ENCODE results near the gene PPP1R9A. TPM values are rescaled to one million over a fixed set of nuclear protein-coding genes. Genes with fewer than 3 reads are reported as not detected.

The PPP1R9A gene
- total RNA-seq, 4 donors from 2014 or later: 5.9 to 38.2 (median 13.7) TPM

- no peaks in the 10 kb centered on the region for H3K27me3 ChIP-seq
- no peak overlapping the region for H3K4me3 ChIP-seq
- no peak overlapping the region for H3K27ac ChIP-seq
- intact Hi-C loops (cut with DNase I; ENCODE audit: low total_unique reads) (no loop called here), in situ Hi-C loops (cut with MboI; ENCODE audit: low sequenced_read_pairs in 4 of 4) (no loop called here)
- no peaks in the 10 kb centered on the region for H3K4me1 ChIP-seq
- H3K36me3 ChIP-seq: no peaks in the 10 kb centered on the region
- H3K9me3 ChIP-seq: no peaks in the 10 kb centered on the region
- ATAC-seq (no peak), DNase-seq (no peak)
- TF ChIP-seq, protein P1, sequence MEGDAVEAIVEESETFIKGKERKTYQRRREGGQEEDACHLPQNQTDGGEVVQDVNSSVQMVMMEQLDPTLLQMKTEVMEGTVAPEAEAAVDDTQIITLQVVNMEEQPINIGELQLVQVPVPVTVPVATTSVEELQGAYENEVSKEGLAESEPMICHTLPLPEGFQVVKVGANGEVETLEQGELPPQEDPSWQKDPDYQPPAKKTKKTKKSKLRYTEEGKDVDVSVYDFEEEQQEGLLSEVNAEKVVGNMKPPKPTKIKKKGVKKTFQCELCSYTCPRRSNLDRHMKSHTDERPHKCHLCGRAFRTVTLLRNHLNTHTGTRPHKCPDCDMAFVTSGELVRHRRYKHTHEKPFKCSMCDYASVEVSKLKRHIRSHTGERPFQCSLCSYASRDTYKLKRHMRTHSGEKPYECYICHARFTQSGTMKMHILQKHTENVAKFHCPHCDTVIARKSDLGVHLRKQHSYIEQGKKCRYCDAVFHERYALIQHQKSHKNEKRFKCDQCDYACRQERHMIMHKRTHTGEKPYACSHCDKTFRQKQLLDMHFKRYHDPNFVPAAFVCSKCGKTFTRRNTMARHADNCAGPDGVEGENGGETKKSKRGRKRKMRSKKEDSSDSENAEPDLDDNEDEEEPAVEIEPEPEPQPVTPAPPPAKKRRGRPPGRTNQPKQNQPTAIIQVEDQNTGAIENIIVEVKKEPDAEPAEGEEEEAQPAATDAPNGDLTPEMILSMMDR (IDR thresholded peaks at IDR 0.05 in 4 of 5, conservative IDR thresholded peaks at IDR 0.05 in 1 of 5): no peak
- no peak for TF ChIP-seq POLR2A (IDR thresholded peaks at IDR 0.05)
These were observed 343.2 kb downstream of the PPP1R9A start for GRCh38 chr7:95250571-95250970.

- Histone ChIP-seq H3K4me3 (no peak overlapping the region), H3K27me3 (no peaks in the 10 kb centered on the region), H3K36me3 (no peaks in the 10 kb centered on the region), H3K4me1 (no peaks in the 10 kb centered on the region), H3K9me3 (no peaks in the 10 kb centered on the region), H3K27ac (no peak overlapping the region)
- TF ChIP-seq POLR2A (IDR thresholded peaks at IDR 0.05): no peak
- TF ChIP-seq, protein P1 (IDR thresholded peaks at IDR 0.05 in 4 of 5, conservative IDR thresholded peaks at IDR 0.05 in 1 of 5): no peak
- DNase-seq (no peak), ATAC-seq (no peak)
- intact Hi-C loops (cut with DNase I; ENCODE audit: low total_unique reads): no loop called here
- in situ Hi-C loops (cut with MboI; ENCODE audit: low sequenced_read_pairs in 4 of 4): no loop called here
These were observed 344.6 kb downstream of the PPP1R9A start for GRCh38 chr7:95251966-95252365.

DNA sequence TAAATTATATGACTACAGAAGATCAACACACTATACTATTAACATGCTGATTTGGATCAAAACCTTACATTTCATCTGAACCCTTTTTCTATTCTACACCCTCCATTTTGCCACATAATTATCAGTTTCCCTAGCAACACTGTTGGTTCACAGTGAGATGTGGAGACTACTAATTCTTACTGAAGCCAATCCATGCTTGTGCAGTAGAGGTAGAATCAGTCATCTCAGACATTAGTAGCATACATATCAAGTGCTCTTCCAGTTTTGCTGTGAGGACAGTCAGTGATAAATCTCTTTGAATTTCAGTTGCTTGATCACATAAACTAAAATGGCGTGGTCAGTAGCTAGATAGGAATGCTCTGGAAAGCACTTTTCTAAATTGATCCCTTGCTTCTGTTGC, 346.6 kb downstream of the PPP1R9A start:
- Histone ChIP-seq H3K27ac (no peak overlapping the region), H3K4me3 (no peak overlapping the region), H3K4me1 (no peaks in the 10 kb centered on the region), H3K27me3 (no peaks in the 10 kb centered on the region), H3K9me3 (no peaks in the 10 kb centered on the region), H3K36me3 (no peaks in the 10 kb centered on the region)
- no peak for TF ChIP-seq POLR2A (IDR thresholded peaks at IDR 0.05)
- TF ChIP-seq, protein P1 (IDR thresholded peaks at IDR 0.05 in 4 of 5, conservative IDR thresholded peaks at IDR 0.05 in 1 of 5): no peak
- in situ Hi-C loops (cut with MboI; ENCODE audit: low sequenced_read_pairs in 4 of 4) (no loop called here), intact Hi-C loops (cut with DNase I; ENCODE audit: low total_unique reads) (no loop called here)
- ATAC-seq (no peak), DNase-seq (no peak)

DNA sequence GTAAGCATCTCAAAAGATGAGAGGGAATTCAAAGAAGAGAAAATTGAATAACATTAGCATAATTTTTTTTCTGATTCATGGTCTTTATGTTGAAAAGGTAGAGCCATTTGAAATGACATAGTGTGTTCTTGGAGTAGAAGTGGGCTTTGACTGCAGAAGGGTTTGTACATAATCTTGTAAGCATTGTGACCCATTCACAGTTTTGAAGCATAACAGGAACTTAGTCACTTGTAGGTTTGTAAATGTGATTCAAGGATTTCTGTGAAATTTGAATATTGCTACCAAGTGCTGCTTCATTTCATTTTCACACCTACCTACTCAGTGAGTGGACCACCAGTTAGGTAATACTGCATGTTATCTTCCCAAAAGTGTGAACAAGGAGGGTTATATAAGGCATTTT, 348.3 kb downstream of the PPP1R9A start:
- DNase-seq: no peak
- H3K36me3 ChIP-seq: no peaks in the 10 kb centered on the region
- no peaks in the 10 kb centered on the region for H3K27me3 ChIP-seq
- in situ Hi-C loops (cut with MboI; ENCODE audit: low sequenced_read_pairs in 4 of 4) (no loop called here), intact Hi-C loops (cut with DNase I; ENCODE audit: low total_unique reads) (no loop called here)
- TF ChIP-seq, protein P1 (IDR thresholded peaks at IDR 0.05 in 4 of 5, conservative IDR thresholded peaks at IDR 0.05 in 1 of 5): no peak
- no peak for TF ChIP-seq POLR2A (IDR thresholded peaks at IDR 0.05)
- H3K9me3 ChIP-seq: no peaks in the 10 kb centered on the region
- H3K4me1 ChIP-seq: no peaks in the 10 kb centered on the region
- no peak for ATAC-seq
- H3K27ac ChIP-seq: no peak overlapping the region
- no peak overlapping the region for H3K4me3 ChIP-seq

GRCh38 chr7:95261895-95262415, 354.6 kb downstream of the PPP1R9A start:
- TF ChIP-seq, protein P1 (IDR thresholded peaks at IDR 0.05 in 4 of 5, conservative IDR thresholded peaks at IDR 0.05 in 1 of 5): no peak
- Histone ChIP-seq H3K4me3 (no peak overlapping the region), H3K4me1 (no peaks in the 10 kb centered on the region), H3K27me3 (no peaks in the 10 kb centered on the region), H3K27ac (no peak overlapping the region), H3K9me3 (no peaks in the 10 kb centered on the region), H3K36me3 (no peaks in the 10 kb centered on the region)
- ATAC-seq (no peak), DNase-seq (no peak)
- in situ Hi-C loops (cut with MboI; ENCODE audit: low sequenced_read_pairs in 4 of 4) (no loop called here), intact Hi-C loops (cut with DNase I; ENCODE audit: low total_unique reads) (loop anchor here (10.0 kb wide), 1 partner anchor 213 kb away; no protein-coding TSS in a partner anchor)
